SK-N-SH treated with all-trans-retinoic acid at 6 μM for 48 hours (cell line): Measurements from ENCODE around the gene ERG.

Source experiments
- ATAC-seq: fragments of 200-7000 bp; cut with Tn5 transposase; 3 replicates; pipeline ENCODE4 v1.9.1; 2020; ENCODE audit warnings: mild to moderate bottlenecking, moderate library complexity
- ARNTL ChIP-seq: fragments of 450-650 bp; formaldehyde crosslinking; IDR thresholded peaks from 2 replicates; pipeline ENCODE4 v1.5.0; 2020; ENCODE audit warnings: low read depth, mild to moderate bottlenecking, moderate library complexity, borderline replicate concordance
- BACH2 ChIP-seq: fragments of 250-450 bp; sonication (Bioruptor Pico); IDR thresholded peaks from 2 replicates; pipeline ENCODE4 v1.9.0; 2021; ENCODE audit warnings: mild to moderate bottlenecking, borderline replicate concordance
- CSDC2 ChIP-seq: fragments of 250-450 bp; sonication (Bioruptor Pico); IDR thresholded peaks from 2 replicates; pipeline ENCODE4 v1.5.0; 2020; ENCODE audit warnings: mild to moderate bottlenecking, moderate library complexity
- CSRNP3 ChIP-seq: fragments of 250-450 bp; sonication (Bioruptor Pico); IDR thresholded peaks from 2 replicates; pipeline ENCODE4 v1.5.1; 2021; ENCODE audit warnings: mild to moderate bottlenecking, moderate library complexity
- ISL1 ChIP-seq: fragments of 250-450 bp; sonication (Bioruptor Pico); IDR thresholded peaks from 2 replicates; pipeline ENCODE4 v2.1.2; 2022; ENCODE audit warnings: mild to moderate bottlenecking, moderate library complexity
- OSR1 ChIP-seq: fragments of 250-450 bp; sonication (Bioruptor Pico); IDR thresholded peaks from 2 replicates; pipeline ENCODE4 v1.8.0; 2022; ENCODE audit warnings: moderate library complexity, mild to moderate bottlenecking, inconsistent platforms
- PATZ1 ChIP-seq: fragments of 250-450 bp; sonication (Bioruptor Pico); IDR thresholded peaks from 2 replicates; pipeline ENCODE4 v1.8.0; 2020; ENCODE audit warnings: mild to moderate bottlenecking, moderate library complexity, borderline replicate concordance
- PPARA ChIP-seq: fragments of 250-450 bp; sonication (Bioruptor Pico); IDR thresholded peaks from 2 replicates; pipeline ENCODE4 v1.5.0; 2020; ENCODE audit warnings: mild to moderate bottlenecking, borderline replicate concordance
- SNAI2 ChIP-seq: fragments of 250-450 bp; sonication (Bioruptor Pico); IDR thresholded peaks from 2 replicates; pipeline ENCODE4 v1.5.0; 2020; ENCODE audit warnings: mild to moderate bottlenecking, moderate library complexity
- TCF4 ChIP-seq: fragments of 250-450 bp; sonication (Bioruptor Pico); IDR thresholded peaks from 2 replicates; pipeline ENCODE4 v1.8.0; 2021; ENCODE audit warnings: mild to moderate bottlenecking, moderate library complexity, borderline replicate concordance
- TOX ChIP-seq: fragments of 250-450 bp; sonication (Bioruptor Pico); IDR thresholded peaks from 2 replicates; pipeline ENCODE4 v1.8.0; 2021; ENCODE audit warnings: mild to moderate bottlenecking, moderate library complexity, borderline replicate concordance
- ZFP3 ChIP-seq: fragments of 250-450 bp; sonication (Bioruptor Pico); IDR thresholded peaks from 2 replicates; pipeline ENCODE4 v1.5.0; 2020; ENCODE audit warnings: mild to moderate bottlenecking, moderate library complexity
- ZNF565 ChIP-seq: fragments of 450-650 bp; formaldehyde crosslinking; conservative IDR thresholded peaks from 2 replicates; pipeline ENCODE4 v1.5.0; 2020; ENCODE audit warnings: low read depth, mild to moderate bottlenecking, moderate library complexity
- ZNF70 ChIP-seq: fragments of 450-650 bp; formaldehyde crosslinking; IDR thresholded peaks from 2 replicates; pipeline ENCODE4 v1.5.0; 2020; ENCODE audit warnings: mild to moderate bottlenecking, moderate library complexity
- ZNF8 ChIP-seq: fragments of 450-650 bp; formaldehyde crosslinking; IDR thresholded peaks from 2 replicates; pipeline ENCODE4 v1.5.0; 2020; ENCODE audit warnings: mild to moderate bottlenecking, moderate library complexity
- TF ChIP-seq, protein P1 (sequence below): fragments of 250-450 bp; sonication (Bioruptor Pico); IDR thresholded peaks from 2 replicates; pipeline ENCODE4 v1.5.1; 2020; ENCODE audit warnings: low read depth, mild to moderate bottlenecking, moderate library complexity
- TF ChIP-seq, protein P2 (sequence below): fragments of 250-450 bp; sonication (Bioruptor Pico); IDR thresholded peaks from 2 replicates; pipeline ENCODE4 v1.5.0; 2020; ENCODE audit warnings: mild to moderate bottlenecking, moderate library complexity

The ERG gene

DNA sequence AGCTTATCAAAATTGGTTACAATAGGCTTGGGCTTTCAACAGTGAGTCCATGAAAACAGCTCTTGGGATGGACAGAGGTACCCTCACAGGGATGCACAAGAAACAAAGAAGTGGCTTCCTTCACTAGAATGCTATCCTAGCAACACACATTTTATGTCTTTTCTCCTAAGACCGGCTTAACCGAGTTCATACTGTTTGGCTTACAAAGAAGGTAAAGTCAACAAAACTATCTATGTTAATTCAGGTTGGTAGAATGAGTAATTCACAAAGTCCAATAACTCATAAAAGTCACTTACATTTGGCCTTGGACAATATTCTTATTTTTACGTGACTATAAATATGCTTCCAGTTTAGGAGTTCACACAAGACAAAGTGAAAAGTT is 9.0 kb downstream of the ERG start:
- TF ChIP-seq ZNF70 (CRISPR knock-in tag) (no peak), ZNF565 (CRISPR knock-in tag) (no peak), BACH2 (no peak)
- TF ChIP-seq, all 23 proteins: peak for 0
- ATAC-seq: no peak

DNA sequence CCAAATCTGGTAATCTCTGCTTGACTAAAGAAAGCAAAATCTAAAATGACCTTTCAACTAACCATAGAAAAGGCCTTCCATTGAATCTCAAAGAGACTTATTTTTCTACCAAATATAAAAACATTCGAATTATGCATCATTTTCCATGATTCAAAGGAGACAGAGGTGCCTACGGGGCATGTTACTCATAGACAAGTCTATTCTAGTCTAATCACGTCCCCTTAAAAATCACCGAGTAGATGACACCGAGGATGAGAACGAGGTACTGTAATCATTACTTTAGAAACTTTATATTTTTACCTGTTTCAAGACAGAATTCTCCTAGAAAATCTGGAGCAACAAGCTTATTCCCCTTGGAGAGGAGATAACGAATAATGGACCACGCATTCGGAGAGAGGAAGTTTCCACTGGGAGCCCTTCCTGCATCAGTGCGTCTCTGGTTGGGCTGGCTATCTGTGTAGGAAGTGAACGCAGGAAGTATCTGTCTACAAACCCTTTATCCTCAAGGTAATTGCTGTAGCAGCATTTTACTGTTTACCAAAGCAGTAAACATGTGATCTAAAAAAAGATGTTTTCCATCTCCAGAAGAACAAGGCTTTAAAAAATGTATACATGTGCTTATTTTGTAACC is 9.5 kb downstream of the ERG start:
- no peak for ATAC-seq
- no peak for TF ChIP-seq OSR1
- TF ChIP-seq TCF4: no peak
- no peak for TF ChIP-seq PPARA (CRISPR knock-in tag)
- no peak for TF ChIP-seq ZNF70 (CRISPR knock-in tag)
- TF ChIP-seq SNAI2 (CRISPR knock-in tag): no peak
- no peak for TF ChIP-seq ZNF8
- TF ChIP-seq, protein P1, sequence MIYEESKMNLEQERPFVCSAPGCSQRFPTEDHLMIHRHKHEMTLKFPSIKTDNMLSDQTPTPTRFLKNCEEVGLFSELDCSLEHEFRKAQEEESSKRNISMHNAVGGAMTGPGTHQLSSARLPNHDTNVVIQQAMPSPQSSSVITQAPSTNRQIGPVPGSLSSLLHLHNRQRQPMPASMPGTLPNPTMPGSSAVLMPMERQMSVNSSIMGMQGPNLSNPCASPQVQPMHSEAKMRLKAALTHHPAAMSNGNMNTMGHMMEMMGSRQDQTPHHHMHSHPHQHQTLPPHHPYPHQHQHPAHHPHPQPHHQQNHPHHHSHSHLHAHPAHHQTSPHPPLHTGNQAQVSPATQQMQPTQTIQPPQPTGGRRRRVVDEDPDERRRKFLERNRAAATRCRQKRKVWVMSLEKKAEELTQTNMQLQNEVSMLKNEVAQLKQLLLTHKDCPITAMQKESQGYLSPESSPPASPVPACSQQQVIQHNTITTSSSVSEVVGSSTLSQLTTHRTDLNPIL (CRISPR knock-in tag): no peak
- TF ChIP-seq PATZ1 (CRISPR knock-in tag): no peak
- TF ChIP-seq, protein P2, sequence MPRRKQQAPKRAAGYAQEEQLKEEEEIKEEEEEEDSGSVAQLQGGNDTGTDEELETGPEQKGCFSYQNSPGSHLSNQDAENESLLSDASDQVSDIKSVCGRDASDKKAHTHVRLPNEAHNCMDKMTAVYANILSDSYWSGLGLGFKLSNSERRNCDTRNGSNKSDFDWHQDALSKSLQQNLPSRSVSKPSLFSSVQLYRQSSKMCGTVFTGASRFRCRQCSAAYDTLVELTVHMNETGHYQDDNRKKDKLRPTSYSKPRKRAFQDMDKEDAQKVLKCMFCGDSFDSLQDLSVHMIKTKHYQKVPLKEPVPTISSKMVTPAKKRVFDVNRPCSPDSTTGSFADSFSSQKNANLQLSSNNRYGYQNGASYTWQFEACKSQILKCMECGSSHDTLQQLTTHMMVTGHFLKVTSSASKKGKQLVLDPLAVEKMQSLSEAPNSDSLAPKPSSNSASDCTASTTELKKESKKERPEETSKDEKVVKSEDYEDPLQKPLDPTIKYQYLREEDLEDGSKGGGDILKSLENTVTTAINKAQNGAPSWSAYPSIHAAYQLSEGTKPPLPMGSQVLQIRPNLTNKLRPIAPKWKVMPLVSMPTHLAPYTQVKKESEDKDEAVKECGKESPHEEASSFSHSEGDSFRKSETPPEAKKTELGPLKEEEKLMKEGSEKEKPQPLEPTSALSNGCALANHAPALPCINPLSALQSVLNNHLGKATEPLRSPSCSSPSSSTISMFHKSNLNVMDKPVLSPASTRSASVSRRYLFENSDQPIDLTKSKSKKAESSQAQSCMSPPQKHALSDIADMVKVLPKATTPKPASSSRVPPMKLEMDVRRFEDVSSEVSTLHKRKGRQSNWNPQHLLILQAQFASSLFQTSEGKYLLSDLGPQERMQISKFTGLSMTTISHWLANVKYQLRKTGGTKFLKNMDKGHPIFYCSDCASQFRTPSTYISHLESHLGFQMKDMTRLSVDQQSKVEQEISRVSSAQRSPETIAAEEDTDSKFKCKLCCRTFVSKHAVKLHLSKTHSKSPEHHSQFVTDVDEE: no peak
- TF ChIP-seq ZFP3 (CRISPR knock-in tag): no peak
- no peak for TF ChIP-seq BACH2
- TF ChIP-seq ISL1: no peak
- no peak for TF ChIP-seq CSDC2
- TF ChIP-seq CSRNP3: no peak

GRCh38 chr21:38487901-38488639 is 10.2 kb downstream of the ERG start:
- TF ChIP-seq ZNF565 (CRISPR knock-in tag) (no peak), ZNF8 (no peak), SNAI2 (CRISPR knock-in tag) (no peak), CSRNP3 (no peak), ARNTL (CRISPR knock-in tag) (no peak), BACH2 (no peak), TOX (CRISPR knock-in tag) (no peak)
- TF ChIP-seq, protein P2: no peak
- no peak for ATAC-seq
